CD4-positive, alpha-beta T cell (primary cell): ENCODE data around the gene YES1. TPM values are rescaled to one million over a fixed set of nuclear protein-coding genes. Genes with fewer than 3 reads are reported as not detected.
"Not testable (repeated sequence)": the region's sequence is repeated elsewhere in the genome, so short reads cannot be mapped to it uniquely, and the experiment has no call there.

Experiments used
- ATAC-seq: fragments of 200-7000 bp; cut with Tn5 transposase; one replicate; pipeline ENCODE4 v1.10.0; 2022; ENCODE audit warnings: mild to moderate bottlenecking; ENCODE audit not compliant: poor library complexity
- CTCF ChIA-PET: fragments of 350-600 bp; sonication (Branson Sonifier 250); formaldehyde crosslinking; loops from one replicate; lab custom pipeline; 2021; ENCODE audit warnings: antibody characterized with exemption, inconsistent platforms; lab: Charles Lee
- POLR2A ChIA-PET: fragments of 350-600 bp; sonication (Branson Sonifier 250); formaldehyde crosslinking; loops from one replicate; lab custom pipeline; 2021; ENCODE audit warnings: antibody characterized with exemption, inconsistent platforms; lab: Charles Lee
- DNase-seq, 14 experiments: peaks; one replicate each; pipeline ENCODE4 v3.0.0-alpha.2; 2013 to 2020; ENCODE audit warnings: mixed read lengths in 2 of 14
- H3K27ac ChIP-seq, 2 donors: one replicate each; pipeline versions ENCODE4 v1.5.1 to v1.7.0; 2013; ENCODE audit warnings: low read length in 2 of 2, low read depth in 1 of 2, mild to moderate bottlenecking in 1 of 2
- H3K27me3 ChIP-seq, 2 experiments: 1 replicate in 1 of 2; 2 replicates in 1 of 2; pipeline versions ENCODE4 v1.6.1 to v1.7.0; 2013; ENCODE audit warnings: low read length in 2 of 2, control low read depth in 1 of 2, mild to moderate bottlenecking in 1 of 2, moderate library complexity in 1 of 2; ENCODE audit not compliant: insufficient read depth in 2 of 2, control insufficient read depth in 1 of 2
- H3K36me3 ChIP-seq: one replicate; pipeline ENCODE4 v1.6.1; 2013; ENCODE audit warnings: low read length, control low read depth; ENCODE audit not compliant: insufficient read depth
- H3K4me1 ChIP-seq: one replicate; pipeline ENCODE4 v1.6.1; 2013; ENCODE audit warnings: low read length, control low read depth; ENCODE audit not compliant: insufficient read depth
- H3K4me3 ChIP-seq: one replicate; pipeline ENCODE4 v1.5.1; 2013; ENCODE audit warnings: mild to moderate bottlenecking, low read length, moderate library complexity
- H3K9me3 ChIP-seq, 2 experiments: 1 replicate in 1 of 2; 2 replicates in 1 of 2; pipeline versions ENCODE4 v1.6.1 to v1.7.0; 2013; ENCODE audit warnings: low read length in 2 of 2, mild to moderate bottlenecking in 2 of 2, control low read depth in 1 of 2, moderate library complexity in 1 of 2; ENCODE audit not compliant: control insufficient read depth in 1 of 2, insufficient read depth in 1 of 2
- H3K27ac Mint-ChIP-seq: one replicate; pipeline ENCODE4 v1.8.0; 2020; ENCODE audit warnings: mixed read lengths
- H3K27me3 Mint-ChIP-seq: one replicate; pipeline ENCODE4 v1.8.0; 2021; ENCODE audit warnings: mixed read lengths
- H3K36me3 Mint-ChIP-seq: one replicate; pipeline ENCODE4 v1.8.0; 2021; ENCODE audit warnings: low read depth, mixed read lengths
- H3K4me1 Mint-ChIP-seq: one replicate; pipeline ENCODE4 v1.8.0; 2021; ENCODE audit warnings: low read depth, mixed read lengths
- H3K4me3 Mint-ChIP-seq: one replicate; pipeline ENCODE4 v1.8.0; 2020; ENCODE audit warnings: mild to moderate bottlenecking, mixed read lengths
- H3K9me3 Mint-ChIP-seq: one replicate; pipeline ENCODE4 v1.8.0; 2020; ENCODE audit warnings: mixed read lengths
- intact Hi-C, 2 experiments: fragments of 100-400 bp; cut with DNase I in 1 of 2; cut with micrococcal nuclease in 1 of 2; formaldehyde crosslinking; loops; one replicate each; pipeline versions ENCODE4 v1.15.1 to v1.9.0; 2023 to 2025; cut with DNase I, micrococcal nuclease
- total RNA-seq, 174 experiments: library from RNA in 2 of 174; stranded (reverse) in 2 of 174; gene quantifications; one replicate each; pipeline ENCODE4 v1.2.3 and lab custom pipeline; 2021 to 2026
- TF ChIP-seq, protein P1 (sequence below): fragments of 200-600 bp; IDR thresholded peaks from one replicate; pipeline ENCODE4 v1.8.0; 2022; ENCODE audit warnings: antibody characterized with exemption, mild to moderate bottlenecking

Gene YES1
- total RNA-seq, 2 experiments from 2014 or later = 17.6 to 19.8 TPM

DNA sequence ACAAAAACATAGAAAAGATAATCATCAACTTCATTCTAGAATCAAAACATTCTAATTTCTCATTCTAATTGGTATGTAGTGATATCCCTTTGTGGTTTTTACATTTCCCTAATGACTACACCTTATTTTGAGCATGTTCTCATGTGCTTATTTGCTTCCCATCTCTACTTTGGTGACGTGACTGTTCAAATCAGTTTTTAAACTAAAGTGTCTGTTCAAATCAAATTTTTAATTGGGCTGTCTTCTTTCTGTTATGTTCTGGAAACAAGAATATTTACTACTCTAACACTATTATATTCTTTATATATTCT lies 45.5 kb downstream of the YES1 start:
- Mint-ChIP-seq H3K9me3 (no peaks in the 10 kb centered on the region), H3K4me1 (peaks cover 26% of the 10 kb centered on the region), H3K27me3 (no peaks in the 10 kb centered on the region), H3K4me3 (no peak overlapping the region), H3K27ac (no peak overlapping the region), H3K36me3 (peaks cover 9% of the 10 kb centered on the region)
- ChIA-PET POLR2A (no interaction called here), CTCF (interaction anchor here (2.0 kb wide), 1 partner anchor 11 kb away, joined by 5 read pairs; no protein-coding TSS in a partner anchor)
- DNase-seq (no peak), ATAC-seq (no peak)
- Histone ChIP-seq H3K9me3 (no peaks in the 10 kb centered on the region), H3K4me3 (no peak overlapping the region), H3K27me3 (no peaks in the 10 kb centered on the region), H3K36me3 (no peaks in the 10 kb centered on the region), H3K4me1 (no peaks in the 10 kb centered on the region), H3K27ac (no peak overlapping the region)
- intact Hi-C loops = loop anchor here in 1 of 2 experiments (2.0 kb wide), 1 partner anchor 16 kb away; no protein-coding TSS in a partner anchor
- TF ChIP-seq, protein P1, sequence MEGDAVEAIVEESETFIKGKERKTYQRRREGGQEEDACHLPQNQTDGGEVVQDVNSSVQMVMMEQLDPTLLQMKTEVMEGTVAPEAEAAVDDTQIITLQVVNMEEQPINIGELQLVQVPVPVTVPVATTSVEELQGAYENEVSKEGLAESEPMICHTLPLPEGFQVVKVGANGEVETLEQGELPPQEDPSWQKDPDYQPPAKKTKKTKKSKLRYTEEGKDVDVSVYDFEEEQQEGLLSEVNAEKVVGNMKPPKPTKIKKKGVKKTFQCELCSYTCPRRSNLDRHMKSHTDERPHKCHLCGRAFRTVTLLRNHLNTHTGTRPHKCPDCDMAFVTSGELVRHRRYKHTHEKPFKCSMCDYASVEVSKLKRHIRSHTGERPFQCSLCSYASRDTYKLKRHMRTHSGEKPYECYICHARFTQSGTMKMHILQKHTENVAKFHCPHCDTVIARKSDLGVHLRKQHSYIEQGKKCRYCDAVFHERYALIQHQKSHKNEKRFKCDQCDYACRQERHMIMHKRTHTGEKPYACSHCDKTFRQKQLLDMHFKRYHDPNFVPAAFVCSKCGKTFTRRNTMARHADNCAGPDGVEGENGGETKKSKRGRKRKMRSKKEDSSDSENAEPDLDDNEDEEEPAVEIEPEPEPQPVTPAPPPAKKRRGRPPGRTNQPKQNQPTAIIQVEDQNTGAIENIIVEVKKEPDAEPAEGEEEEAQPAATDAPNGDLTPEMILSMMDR = no peak

DNA sequence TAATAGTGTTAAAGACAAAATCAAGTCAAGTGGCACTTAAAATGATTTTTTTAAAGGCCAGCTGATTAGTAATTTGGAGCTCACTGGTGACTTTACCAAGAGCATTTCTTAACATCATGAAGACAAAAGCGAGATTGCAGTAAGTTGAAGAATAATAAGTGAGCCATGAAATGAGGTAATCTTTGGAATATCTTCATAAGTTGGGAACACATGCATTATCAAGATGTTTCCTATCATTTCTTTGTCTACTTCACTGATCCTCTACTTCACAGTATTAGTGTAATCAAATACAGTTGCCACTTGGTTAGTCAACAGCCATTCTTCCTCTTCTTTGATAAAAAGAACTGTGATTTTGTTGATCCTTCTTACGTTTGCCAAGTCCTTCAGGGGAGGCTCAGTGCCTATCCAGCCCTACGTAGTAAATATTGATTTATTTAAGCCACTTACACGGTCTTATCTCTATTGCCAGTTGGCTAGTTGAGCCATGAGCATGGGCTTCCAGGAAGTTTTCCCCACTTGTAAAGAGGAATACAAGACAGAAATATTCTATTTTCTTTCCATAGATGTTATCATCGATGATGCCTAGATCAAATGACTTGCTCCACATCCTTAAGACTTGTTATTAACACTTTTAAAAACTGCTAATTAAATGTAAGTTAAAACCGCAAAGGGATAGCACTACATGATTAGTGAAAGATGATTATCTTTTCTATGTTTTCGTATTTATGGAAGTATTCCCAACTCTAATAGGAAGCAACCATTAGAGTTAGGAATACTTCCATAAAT lies 46.1 kb downstream of the YES1 start:
- Histone ChIP-seq H3K36me3 (no peaks in the 10 kb centered on the region), H3K4me3 (no peak overlapping the region), H3K4me1 (no peaks in the 10 kb centered on the region), H3K27me3 (no peaks in the 10 kb centered on the region), H3K27ac (no peak overlapping the region), H3K9me3 (no peaks in the 10 kb centered on the region)
- no peak for DNase-seq
- no peaks in the 10 kb centered on the region for H3K9me3 Mint-ChIP-seq
- no peak overlapping the region for H3K27ac Mint-ChIP-seq
- H3K36me3 Mint-ChIP-seq = peaks cover 9% of the 10 kb centered on the region
- TF ChIP-seq, protein P1 = no peak
- intact Hi-C loops = loop anchor here in 1 of 2 experiments (2.0 kb wide), 1 partner anchor 15 kb away; no protein-coding TSS in a partner anchor
- no peak overlapping the region for H3K4me3 Mint-ChIP-seq
- POLR2A ChIA-PET = no interaction called here
- H3K27me3 Mint-ChIP-seq = no peaks in the 10 kb centered on the region
- CTCF ChIA-PET = interaction anchor here (1.4 kb wide), 1 partner anchor 73 kb away, joined by 3 read pairs; no protein-coding TSS in a partner anchor
- H3K4me1 Mint-ChIP-seq = peaks cover 27% of the 10 kb centered on the region
- ATAC-seq = no peak

DNA sequence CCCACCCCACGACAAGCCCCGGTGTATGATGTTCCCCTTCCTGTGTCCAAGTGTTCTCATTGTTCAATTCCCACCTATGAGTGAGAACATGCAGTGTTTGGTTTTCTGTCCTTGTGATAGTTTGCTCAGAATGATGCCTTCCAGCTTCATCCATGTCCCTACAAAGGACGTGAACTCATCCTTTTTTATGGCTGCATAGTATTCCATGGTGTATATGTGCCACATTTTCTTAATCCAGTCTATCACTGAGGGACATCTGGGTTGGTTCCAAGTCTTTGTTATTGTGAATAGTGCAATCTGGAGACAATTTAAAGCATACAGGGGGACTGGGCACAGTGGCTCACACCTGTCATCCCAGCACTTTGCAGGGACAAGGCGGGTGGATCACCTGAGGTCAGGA lies 52.2 kb downstream of the YES1 start:
- POLR2A ChIA-PET, H3K27ac Mint-ChIP-seq: not testable (repeated sequence)

More for the DNA sequence above, 52.2 kb downstream of the YES1 start:
- Mint-ChIP-seq H3K4me1 (peaks cover 14% of the 10 kb centered on the region), H3K36me3 (peaks cover 24% of the 10 kb centered on the region)
- not testable (repeated sequence) for DNase-seq, H3K9me3 Mint-ChIP-seq, H3K27me3 Mint-ChIP-seq, H3K4me1 ChIP-seq, H3K36me3 ChIP-seq, H3K4me3 Mint-ChIP-seq, H3K27me3 ChIP-seq, ATAC-seq, H3K27ac ChIP-seq, H3K9me3 ChIP-seq, H3K4me3 ChIP-seq
- intact Hi-C loops = loop anchor here in 1 of 2 experiments (5.0 kb wide), 1 partner anchor 47 kb away; no protein-coding TSS in a partner anchor
- CTCF ChIA-PET = interaction anchor here (0.8 kb wide), 1 partner anchor 56 kb away, joined by 3 read pairs; no protein-coding TSS in a partner anchor
